ENCODE results near the gene POU3F4.

Gene POU3F4

DNA sequence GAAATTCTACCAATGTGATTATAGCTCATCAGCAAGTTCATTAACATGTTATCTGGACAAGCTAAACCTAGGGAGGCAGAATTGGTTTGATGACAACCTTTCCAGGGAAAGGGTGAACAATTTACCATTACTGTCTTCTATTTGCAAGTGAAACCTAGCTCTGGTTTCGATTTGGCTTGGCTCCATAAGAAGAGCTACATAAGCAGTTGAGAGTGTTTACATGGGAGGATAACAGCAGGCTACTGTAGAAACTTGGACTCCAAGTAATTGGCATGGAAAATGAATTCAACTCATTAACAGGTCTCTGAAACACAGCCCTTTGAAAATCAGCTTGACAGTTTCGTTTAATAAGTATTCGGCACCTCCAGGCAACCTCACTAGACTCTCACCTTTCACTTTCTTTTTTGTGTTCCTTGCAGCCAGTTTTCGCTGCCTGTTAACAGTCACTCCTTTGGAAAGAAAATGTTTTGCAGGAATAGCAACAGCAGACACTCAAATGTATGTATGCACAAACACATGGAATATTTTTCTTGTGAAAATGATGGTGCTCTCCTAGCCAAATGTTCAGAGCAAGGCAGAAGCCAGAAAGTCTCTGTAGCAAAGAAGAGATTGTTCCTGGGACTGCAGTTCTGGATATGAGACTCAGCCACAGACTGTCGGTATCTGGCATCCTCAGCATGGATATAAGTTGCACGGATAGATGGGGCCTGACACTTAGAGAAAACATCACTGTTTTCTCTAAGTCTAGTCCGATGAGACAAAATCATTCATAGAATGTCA lies 27.5 kb downstream of the POU3F4 start:
- no peak for TF ChIP-seq ZNF274 (IDR thresholded peaks at IDR 0.05; ENCODE audit: low read depth, low read length)
- H3K4me3 ChIP-seq (ENCODE audit: low read length), result peak overlapping the region; percentile 61

All from GM08714 (cell line).